B cell (primary cell): ENCODE data around the gene TIMMDC1. TPM values are rescaled to one million over a fixed set of nuclear protein-coding genes. Genes with fewer than 3 reads are reported as not detected.

ENCODE experiments used
- ATAC-seq: fragments of 200-7000 bp; cut with Tn5 transposase; one replicate; pipeline ENCODE4 v1.10.0; 2021; ENCODE audit warnings: low read depth, mild to moderate bottlenecking, moderate number of reproducible peaks, moderate library complexity
- CTCF ChIA-PET: fragments of 350-600 bp; sonication (Branson Sonifier 250); formaldehyde crosslinking; loops from one replicate; lab custom pipeline; 2021; ENCODE audit warnings: antibody characterized with exemption, inconsistent platforms; lab: Charles Lee
- POLR2A ChIA-PET: fragments of 350-600 bp; sonication (Branson Sonifier 250); formaldehyde crosslinking; loops from one replicate; lab custom pipeline; 2021; ENCODE audit warnings: antibody characterized with exemption; lab: Charles Lee
- DNase-seq: peaks from one replicate; pipeline ENCODE4 v3.0.0; 2013
- H2AFZ ChIP-seq: 2 replicates; pipeline ENCODE4 v1.6.1; 2012; ENCODE audit warnings: mild to moderate bottlenecking, low read depth, low read length; ENCODE audit not compliant: insufficient read depth, poor library complexity, severe bottlenecking
- H3K27ac ChIP-seq, 2 donors: 1 replicate in 1 of 2; 2 replicates in 1 of 2; pipeline ENCODE4 v1.5.1; 2012 to 2013; ENCODE audit warnings: low read length in 2 of 2, mild to moderate bottlenecking in 2 of 2, moderate library complexity in 1 of 2
- H3K27me3 ChIP-seq, 4 experiments: fragments of 200-600 bp in 1 of 4; sonication (generic) in 1 of 4; replicated peaks in 1 of 4; 1 replicate in 2 of 4; 2 replicates in 2 of 4; pipeline versions ENCODE4 v1.6.1 to v1.7.0; 2013 to 2016; ENCODE audit warnings: low read length in 3 of 4, mild to moderate bottlenecking in 2 of 4, mixed read lengths in 1 of 4, moderate library complexity in 1 of 4; ENCODE audit not compliant: insufficient read depth in 4 of 4, control insufficient read depth in 3 of 4; ENCODE audit errors: control extremely low read depth in 1 of 4
- H3K36me3 ChIP-seq, 2 experiments: replicated peaks in 1 of 2; 1 replicate in 1 of 2; 2 replicates in 1 of 2; pipeline versions ENCODE4 v1.6.1 to v1.7.1; 2013; ENCODE audit warnings: low read length in 1 of 2; ENCODE audit not compliant: insufficient read depth in 2 of 2, control insufficient read depth in 1 of 2; ENCODE audit errors: control extremely low read depth in 1 of 2, extremely low read depth in 1 of 2
- H3K4me1 ChIP-seq, 2 donors: fragments of 200-600 bp in 1 of 2; sonication (generic) in 1 of 2; 1 replicate in 1 of 2; 2 replicates in 1 of 2; pipeline versions ENCODE4 v1.5.1 to v1.6.1; 2013 to 2017; ENCODE audit warnings: low read length in 2 of 2; ENCODE audit not compliant: control insufficient read depth in 2 of 2, insufficient read depth in 2 of 2
- H3K4me2 ChIP-seq: replicated peaks from 2 replicates; pipeline ENCODE3; 2012; ENCODE audit warnings: mild to moderate bottlenecking, low read depth, low read length; ENCODE audit not compliant: poor library complexity, severe bottlenecking
- H3K4me3 ChIP-seq, 5 experiments: fragments of 200-600 bp in 1 of 5; sonication (generic) in 1 of 5; 1 replicate in 3 of 5; 2 replicates in 2 of 5; pipeline versions ENCODE4 v1.5.1 to v1.7.0; 2011 to 2016; ENCODE audit warnings: low read length in 4 of 5, mild to moderate bottlenecking in 4 of 5, low read depth in 2 of 5, control low read depth in 1 of 5, moderate library complexity in 1 of 5; ENCODE audit not compliant: insufficient read depth in 1 of 5; ENCODE audit errors: control extremely low read depth in 1 of 5, extremely low read depth in 1 of 5
- H3K79me2 ChIP-seq: fragments of 200-600 bp; sonication (generic); one replicate; pipeline ENCODE4 v1.6.0; 2016; ENCODE audit warnings: low read length; ENCODE audit not compliant: control insufficient read depth, insufficient read depth
- H3K9ac ChIP-seq: fragments of 200-600 bp; sonication (generic); 2 replicates; pipeline ENCODE4 v1.6.1; 2017; ENCODE audit warnings: mild to moderate bottlenecking, low read length, moderate library complexity
- H3K9me3 ChIP-seq, 3 donors: one replicate each; pipeline versions ENCODE4 v1.6.1 to v1.7.1; 2013; ENCODE audit warnings: low read length in 2 of 3; ENCODE audit not compliant: control insufficient read depth in 2 of 3, insufficient read depth in 1 of 3; ENCODE audit errors: control extremely low read depth in 1 of 3
- H4K20me1 ChIP-seq: 2 replicates; pipeline ENCODE4 v1.6.0; 2012; ENCODE audit warnings: mild to moderate bottlenecking, low read length; ENCODE audit not compliant: insufficient read depth, control insufficient read depth, poor library complexity, severe bottlenecking
- H3K27ac Mint-ChIP-seq: one replicate; pipeline ENCODE4 v1.8.0; 2021; ENCODE audit warnings: mixed read lengths
- H3K27me3 Mint-ChIP-seq: one replicate; pipeline ENCODE4 v1.8.0; 2021; ENCODE audit warnings: mixed read lengths
- H3K4me1 Mint-ChIP-seq: one replicate; pipeline ENCODE4 v1.8.0; 2021; ENCODE audit warnings: mixed read lengths
- H3K4me3 Mint-ChIP-seq: one replicate; pipeline ENCODE4 v1.8.0; 2021; ENCODE audit warnings: mixed read lengths
- H3K9me3 Mint-ChIP-seq: one replicate; pipeline ENCODE4 v1.8.0; 2022; ENCODE audit warnings: mixed read lengths; ENCODE audit not compliant: insufficient read depth
- EZH2 ChIP-seq: IDR thresholded peaks from 2 replicates; pipeline ENCODE4 v1.6.1; 2012; ENCODE audit warnings: borderline replicate concordance, low read depth, mild to moderate bottlenecking, moderate library complexity, low read length; ENCODE audit not compliant: insufficient read depth, poor library complexity, severe bottlenecking
- WGBS: methylation state at CpG from one replicate; pipeline ENCODE4 v1.1.5; 2013; ENCODE audit warnings: missing lambda C conversion rate; ENCODE audit not compliant: insufficient coverage; 5-methylcytosine and 5-hydroxymethylcytosine counted together
- intact Hi-C: fragments of 100-400 bp; cut with micrococcal nuclease; formaldehyde crosslinking; loops from one replicate; pipeline ENCODE4 v1.10.0; 2022
- polyA plus RNA-seq: library from polyadenylated mRNA; depleted of rRNA; stranded (reverse); fragments of >200 nt; gene quantifications from 2 replicates; pipeline ENCODE4 v1.2.3, GENCODE V29; 2012
- total RNA-seq, 2 donors: library from RNA; stranded (reverse); fragments of 120-200 nt in 1 of 2; gene quantifications; 1 replicate in 1 of 2; 2 replicates in 1 of 2; pipeline versions ENCODE4 v1.2.3 to v1.2.4, GENCODE V29; 2013 to 2022
- TF ChIP-seq, protein P1 (sequence below): fragments of 200-600 bp; IDR thresholded peaks from one replicate; pipeline ENCODE4 v1.8.0; 2022; ENCODE audit warnings: antibody characterized with exemption, mild to moderate bottlenecking

Gene TIMMDC1
- total and polyA plus RNA-seq, 2 donors (not counting 1 experiment from before 2014, with no cell fraction given): 50.5 to 58.5 TPM

- H3K27me3 ChIP-seq: no peaks in the 10 kb centered on the region
- Mint-ChIP-seq H3K27me3 (no peaks in the 10 kb centered on the region), H3K4me1 (peaks cover 18% of the 10 kb centered on the region), H3K9me3 (no peaks in the 10 kb centered on the region), H3K27ac (no peak overlapping the region), H3K4me3 (no peak overlapping the region)
- no peak overlapping the region for H3K4me3 ChIP-seq
- 100% methylated on average over 4 of the region's 4 CpGs for WGBS
- H3K27ac ChIP-seq: no peak overlapping the region
- H3K4me2 ChIP-seq: no peak overlapping the region
- POLR2A ChIA-PET: no interaction called here
- DNase-seq (no peak), ATAC-seq (no peak)
- no peaks in the 10 kb centered on the region for H3K79me2 ChIP-seq
- no peak overlapping the region for H3K9ac ChIP-seq
- intact Hi-C loops: no loop called here
- H3K4me1 ChIP-seq: peaks cover 3 to 8% of the 10 kb centered on the region in 2 donors
- CTCF ChIA-PET: interaction anchor here (0.9 kb wide), 1 partner anchor 127 kb away, joined by 3 read pairs; no protein-coding TSS in a partner anchor
- H2AFZ ChIP-seq: no peak overlapping the region
- no peak for TF ChIP-seq EZH2
- TF ChIP-seq, protein P1, sequence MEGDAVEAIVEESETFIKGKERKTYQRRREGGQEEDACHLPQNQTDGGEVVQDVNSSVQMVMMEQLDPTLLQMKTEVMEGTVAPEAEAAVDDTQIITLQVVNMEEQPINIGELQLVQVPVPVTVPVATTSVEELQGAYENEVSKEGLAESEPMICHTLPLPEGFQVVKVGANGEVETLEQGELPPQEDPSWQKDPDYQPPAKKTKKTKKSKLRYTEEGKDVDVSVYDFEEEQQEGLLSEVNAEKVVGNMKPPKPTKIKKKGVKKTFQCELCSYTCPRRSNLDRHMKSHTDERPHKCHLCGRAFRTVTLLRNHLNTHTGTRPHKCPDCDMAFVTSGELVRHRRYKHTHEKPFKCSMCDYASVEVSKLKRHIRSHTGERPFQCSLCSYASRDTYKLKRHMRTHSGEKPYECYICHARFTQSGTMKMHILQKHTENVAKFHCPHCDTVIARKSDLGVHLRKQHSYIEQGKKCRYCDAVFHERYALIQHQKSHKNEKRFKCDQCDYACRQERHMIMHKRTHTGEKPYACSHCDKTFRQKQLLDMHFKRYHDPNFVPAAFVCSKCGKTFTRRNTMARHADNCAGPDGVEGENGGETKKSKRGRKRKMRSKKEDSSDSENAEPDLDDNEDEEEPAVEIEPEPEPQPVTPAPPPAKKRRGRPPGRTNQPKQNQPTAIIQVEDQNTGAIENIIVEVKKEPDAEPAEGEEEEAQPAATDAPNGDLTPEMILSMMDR: no peak
- no peaks in the 10 kb centered on the region for H3K36me3 ChIP-seq
- no peaks in the 10 kb centered on the region for H4K20me1 ChIP-seq
- H3K9me3 ChIP-seq: no peaks in the 10 kb centered on the region
Measured at GRCh38 chr3:119569156-119569555, 70.8 kb downstream of the TIMMDC1 start.

DNA sequence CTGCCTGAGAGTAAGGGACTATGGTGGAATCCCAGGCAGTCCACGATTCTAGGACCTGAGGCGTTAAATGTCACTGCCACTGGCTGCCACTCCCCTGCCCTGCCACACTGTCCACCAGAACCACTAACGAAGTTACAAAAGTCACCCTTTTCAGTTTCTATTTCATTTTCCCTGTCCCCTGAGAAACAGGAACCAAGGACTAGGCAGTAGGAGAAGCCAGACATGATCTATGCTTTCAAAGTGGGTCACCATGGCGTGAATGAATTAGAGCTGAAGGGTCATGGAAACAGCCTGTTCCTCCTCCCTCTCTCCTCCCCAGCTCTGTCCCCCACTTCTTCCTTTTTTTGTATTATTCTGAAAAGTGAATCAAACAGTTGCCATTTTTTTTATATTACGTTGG lies 71.9 kb downstream of the TIMMDC1 start:
- H3K9ac ChIP-seq: no peak overlapping the region
- WGBS: 41% methylated on average over 3 of the region's 5 CpGs
- peaks cover 3 to 8% of the 10 kb centered on the region in 2 donors for H3K4me1 ChIP-seq
- no peak overlapping the region for H3K4me3 ChIP-seq
- ChIA-PET POLR2A (interaction anchor here (0.7 kb wide), 1 partner anchor 19 kb away, joined by 3 read pairs; no protein-coding TSS in a partner anchor), CTCF (no interaction called here)
- Mint-ChIP-seq H3K4me3 (no peak overlapping the region), H3K4me1 (peaks cover 13% of the 10 kb centered on the region), H3K27me3 (no peaks in the 10 kb centered on the region), H3K27ac (no peak overlapping the region), H3K9me3 (no peaks in the 10 kb centered on the region)
- ATAC-seq: peak; percentile 43
- H3K4me2 ChIP-seq: no peak overlapping the region
- no peaks in the 10 kb centered on the region for H3K9me3 ChIP-seq
- intact Hi-C loops: no loop called here
- DNase-seq: no peak
- no peaks in the 10 kb centered on the region for H4K20me1 ChIP-seq
- H3K79me2 ChIP-seq: no peaks in the 10 kb centered on the region
- no peak overlapping the region for H2AFZ ChIP-seq
- no peak overlapping the region for H3K27ac ChIP-seq
- H3K36me3 ChIP-seq: no peaks in the 10 kb centered on the region
- TF ChIP-seq, protein P1: no peak
- no peak for TF ChIP-seq EZH2
- H3K27me3 ChIP-seq: no peaks in the 10 kb centered on the region
